Measurements from ENCODE around the gene PTGIS. TPM values are rescaled to one million over a fixed set of nuclear protein-coding genes. Genes with fewer than 3 reads are reported as not detected.

PTGIS gene
- total RNA-seq, 1 donor from 2014 or later: not detected

- no peak for TF ChIP-seq CTCF (IDR thresholded peaks at IDR 0.05)
- POLR2A ChIA-PET: no interaction called here
- H3K36me3 Mint-ChIP-seq (ENCODE audit: low read depth): no peaks in the 10 kb centered on the region
- ATAC-seq (ENCODE audit: low read depth) (no peak), DNase-seq (no peak)
- no peak overlapping the region for H3K27ac Mint-ChIP-seq
- CTCF ChIA-PET: no interaction called here
- H3K9me3 Mint-ChIP-seq: no peaks in the 10 kb centered on the region
- no peak overlapping the region for H3K4me3 Mint-ChIP-seq
- H3K4me1 Mint-ChIP-seq: no peaks in the 10 kb centered on the region
- intact Hi-C loops (cut with micrococcal nuclease): no loop called here
- peaks cover 12% of the 10 kb centered on the region for H3K27me3 Mint-ChIP-seq
Measured at GRCh38 chr20:49459684-49460083, 108.3 kb downstream of the PTGIS start.

- Mint-ChIP-seq H3K9me3 (no peaks in the 10 kb centered on the region), H3K4me3 (no peak overlapping the region), H3K4me1 (no peaks in the 10 kb centered on the region), H3K27ac (no peak overlapping the region), H3K36me3 (ENCODE audit: low read depth) (no peaks in the 10 kb centered on the region), H3K27me3 (peaks cover 13% of the 10 kb centered on the region)
- TF ChIP-seq CTCF (IDR thresholded peaks at IDR 0.05): no peak
- CTCF ChIA-PET: no interaction called here
- DNase-seq (no peak), ATAC-seq (ENCODE audit: low read depth) (no peak)
- intact Hi-C loops (cut with micrococcal nuclease): no loop called here
- POLR2A ChIA-PET: no interaction called here
Measured at GRCh38 chr20:49457444-49457843, 110.5 kb downstream of the PTGIS start.

GRCh38 chr20:49456646-49457045, 111.3 kb downstream of the PTGIS start:
- no peak for DNase-seq
- Mint-ChIP-seq H3K9me3 (no peaks in the 10 kb centered on the region), H3K27ac (no peak overlapping the region), H3K4me3 (no peak overlapping the region), H3K36me3 (ENCODE audit: low read depth) (no peaks in the 10 kb centered on the region), H3K4me1 (no peaks in the 10 kb centered on the region), H3K27me3 (peaks cover 16% of the 10 kb centered on the region)
- ChIA-PET CTCF (no interaction called here), POLR2A (no interaction called here)
- no peak for TF ChIP-seq CTCF (IDR thresholded peaks at IDR 0.05)
- intact Hi-C loops (cut with micrococcal nuclease): no loop called here
- no peak for ATAC-seq (ENCODE audit: low read depth)

DNA sequence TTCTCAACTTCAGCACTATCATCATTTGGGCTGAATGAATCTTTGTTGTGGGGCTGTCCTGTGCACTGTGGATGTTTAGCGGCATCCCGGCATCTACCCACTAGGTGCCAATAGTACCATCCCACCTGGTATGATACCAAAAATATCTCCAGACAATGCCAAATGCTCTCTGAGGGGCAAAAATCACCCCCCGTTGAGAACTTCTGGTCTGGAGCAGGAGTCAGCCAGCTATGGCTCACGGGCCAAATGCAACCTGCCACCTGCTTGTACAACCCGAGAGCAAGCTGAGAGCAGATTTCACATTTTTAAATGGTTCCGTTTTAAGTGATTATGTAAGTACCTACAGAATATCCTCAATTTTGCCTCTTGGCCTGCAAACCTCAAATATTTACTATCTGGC, 112.2 kb downstream of the PTGIS start:
- Mint-ChIP-seq H3K36me3 (ENCODE audit: low read depth) (no peaks in the 10 kb centered on the region), H3K4me3 (no peak overlapping the region), H3K27ac (no peak overlapping the region), H3K4me1 (no peaks in the 10 kb centered on the region), H3K27me3 (peaks cover 16% of the 10 kb centered on the region), H3K9me3 (no peaks in the 10 kb centered on the region)
- no peak for TF ChIP-seq CTCF (IDR thresholded peaks at IDR 0.05)
- intact Hi-C loops (cut with micrococcal nuclease): no loop called here
- no peak for ATAC-seq (ENCODE audit: low read depth)
- no peak for DNase-seq
- POLR2A ChIA-PET: no interaction called here
- CTCF ChIA-PET: no interaction called here

Other genes with a start within 250 kb of the PTGIS start
- 0.10 TPM in 1 of 2 replicates, not detected in the other for gene KCNB1, start 85.5 kb downstream of the PTGIS start, total RNA-seq
- gene B4GALT5, start 145.7 kb upstream of the PTGIS start, total RNA-seq: 70.6 and 72.9 TPM in 2 replicates
- gene SLC9A8, start 244.7 kb upstream of the PTGIS start, total RNA-seq: 49.2 and 65.7 TPM in 2 replicates